ENCODE measurements around the gene ACSS2.

ACSS2 gene

GRCh38 chr20:34849778-34850177 is 26.6 kb upstream of the ACSS2 start:
- no peak overlapping the region for H3K4me3 ChIP-seq (ENCODE audit: low read length)
- DNase-seq (ENCODE audit: low read depth), result no peak
- TF ChIP-seq CTCF (conservative IDR thresholded peaks at IDR 0.05; ENCODE audit: low read depth, low read length), result no peak

- no peak overlapping the region for H3K4me3 ChIP-seq (ENCODE audit: low read length)
- DNase-seq (ENCODE audit: low read depth), result no peak
- TF ChIP-seq CTCF (conservative IDR thresholded peaks at IDR 0.05; ENCODE audit: low read depth, low read length), result no peak
These were observed 25.4 kb upstream of the ACSS2 start for GRCh38 chr20:34850969-34851368.

- no peak overlapping the region for H3K4me3 ChIP-seq (ENCODE audit: low read length)
- no peak for TF ChIP-seq CTCF (conservative IDR thresholded peaks at IDR 0.05; ENCODE audit: low read depth, low read length)
- DNase-seq (ENCODE audit: low read depth), result no peak
These were observed 24.1 kb upstream of the ACSS2 start for GRCh38 chr20:34852298-34852697.

DNA sequence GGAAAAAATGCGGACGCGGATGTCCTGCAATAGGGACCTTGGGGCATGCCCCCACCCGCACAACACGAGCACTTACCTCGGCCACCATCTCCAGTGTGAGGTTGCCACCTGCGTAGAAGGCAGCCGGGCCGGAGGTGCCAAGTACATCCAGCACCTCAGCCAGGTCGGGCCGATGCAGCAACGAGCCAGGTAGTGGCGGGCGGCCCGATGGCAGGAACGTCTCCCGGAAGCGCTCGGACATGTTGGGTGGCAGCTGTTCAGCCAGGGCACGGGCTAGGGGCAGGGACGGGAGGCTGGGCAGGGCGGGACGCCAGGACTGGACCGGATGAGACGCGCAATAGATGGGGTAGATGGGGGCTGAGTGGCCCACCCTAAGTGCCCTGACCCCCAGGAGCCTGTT is 17.0 kb upstream of the ACSS2 start:
- no peak overlapping the region for H3K4me3 ChIP-seq (ENCODE audit: low read length)
- no peak for TF ChIP-seq CTCF (conservative IDR thresholded peaks at IDR 0.05; ENCODE audit: low read depth, low read length)

GRCh38 chr20:34859826-34860545 is 16.4 kb upstream of the ACSS2 start:
- no peak for DNase-seq (ENCODE audit: low read depth)
- no peak for TF ChIP-seq CTCF (conservative IDR thresholded peaks at IDR 0.05; ENCODE audit: low read depth, low read length)
- H3K4me3 ChIP-seq (ENCODE audit: low read length), result no peak overlapping the region

More for the DNA sequence above, 17.0 kb upstream of the ACSS2 start:
- no peak for DNase-seq (ENCODE audit: low read depth)

DNA sequence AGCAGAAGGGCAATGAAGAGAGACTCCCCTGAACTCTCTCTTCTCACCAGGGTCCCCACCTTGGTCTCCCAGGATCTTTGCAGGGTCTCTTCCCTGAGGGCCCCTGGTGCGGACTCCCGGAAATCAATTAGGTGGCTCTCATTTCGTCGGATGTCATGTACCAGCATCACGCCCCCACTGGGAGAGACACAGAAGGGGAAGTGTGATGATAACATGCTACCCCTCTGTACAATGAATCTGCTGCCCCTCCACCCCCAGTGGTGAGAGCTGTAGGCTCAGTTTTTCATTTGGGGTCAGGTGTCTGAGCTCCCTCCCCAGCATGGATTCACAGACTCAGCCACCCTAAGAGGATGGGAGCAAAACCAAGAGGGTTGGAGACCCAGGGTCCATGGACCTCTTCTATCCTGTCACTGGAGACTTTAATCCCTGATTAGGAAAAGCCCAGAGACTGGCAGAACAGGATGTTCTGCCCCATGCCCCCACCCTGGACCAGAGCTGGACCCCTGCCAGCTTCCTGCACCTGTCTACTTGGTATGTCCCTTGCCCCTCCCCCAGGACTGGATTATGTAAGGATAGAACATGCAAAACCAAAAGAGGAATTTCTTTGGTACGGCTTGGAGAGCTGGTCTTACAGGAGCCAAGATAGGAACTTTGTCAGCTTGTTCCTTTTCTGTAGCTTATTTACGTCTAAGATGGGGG is 14.9 kb upstream of the ACSS2 start:
- TF ChIP-seq CTCF (conservative IDR thresholded peaks at IDR 0.05; ENCODE audit: low read depth, low read length), result no peak
- H3K4me3 ChIP-seq (ENCODE audit: low read length), result no peak overlapping the region
- no peak for DNase-seq (ENCODE audit: low read depth)

DNA sequence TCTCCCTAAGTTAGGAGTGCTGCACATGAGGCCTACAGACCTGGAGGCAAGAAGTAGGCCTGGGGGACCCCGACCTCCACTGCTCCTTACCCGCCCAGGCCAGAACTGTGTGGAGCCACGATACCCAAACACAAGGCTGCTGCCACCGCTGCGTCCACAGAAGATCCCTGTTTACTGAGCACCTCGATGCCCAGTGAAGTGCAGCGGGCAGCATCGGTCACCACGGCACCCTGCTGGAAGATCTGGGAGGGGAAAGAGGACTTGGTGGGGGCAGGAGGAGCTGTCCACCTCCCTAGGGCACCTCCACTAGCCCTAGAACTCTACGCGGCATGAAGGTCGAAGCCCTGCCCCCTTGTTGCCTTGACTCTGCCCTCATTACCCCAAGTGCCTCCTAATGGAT is 13.7 kb upstream of the ACSS2 start:
- TF ChIP-seq CTCF (conservative IDR thresholded peaks at IDR 0.05; ENCODE audit: low read depth, low read length), result no peak
- H3K4me3 ChIP-seq (ENCODE audit: low read length), result no peak overlapping the region
- no peak for DNase-seq (ENCODE audit: low read depth)

Measured in retinal pigment epithelial cell (primary cell).